ENCODE measurements around the gene MT1B.

The MT1B gene

DNA sequence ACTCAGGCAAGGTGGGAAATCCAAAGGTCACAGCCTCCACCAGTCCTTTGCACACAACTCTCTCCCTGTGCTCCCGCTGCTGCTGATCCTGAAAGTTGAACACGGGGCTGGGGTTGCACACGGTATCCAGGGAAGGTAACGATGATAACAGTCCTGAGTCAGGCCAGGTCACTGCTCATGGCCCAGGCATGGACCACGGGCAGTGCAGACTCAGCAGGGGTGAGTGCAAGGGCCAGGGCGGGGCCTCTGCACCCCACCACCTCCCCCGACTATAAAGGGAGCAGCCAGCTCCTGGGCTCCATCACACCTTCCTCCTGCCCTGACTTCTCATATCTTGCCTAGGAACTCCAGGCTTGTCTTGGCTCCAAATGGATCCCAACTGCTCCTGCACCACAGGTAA lies at the start of gene MT1B:
MT1B (plus strand) TSS at position 301 of the 400 bp plus-strand sequence; CDS start at position 369, 68 bp downstream.
- DNase-seq: no peak

DNA sequence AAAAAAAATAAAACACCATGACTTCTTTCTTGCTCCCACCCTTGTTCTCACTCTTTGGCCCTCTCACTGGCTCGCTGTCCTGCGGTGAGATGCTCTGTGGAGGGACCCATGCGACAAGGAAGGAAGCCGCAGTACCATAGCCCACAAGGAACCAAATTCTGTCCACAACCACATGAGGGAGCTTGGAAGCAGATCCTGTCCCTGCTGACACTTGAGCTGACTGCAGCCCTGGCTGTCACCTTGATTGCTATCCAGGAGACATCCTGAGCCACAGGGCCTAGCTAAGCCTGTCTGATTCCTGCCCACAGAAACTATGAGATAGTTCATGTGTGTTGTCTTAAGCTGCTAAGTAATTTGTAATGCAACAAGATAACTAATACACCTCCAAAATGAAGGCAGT lies 48.1 kb upstream of the MT1B start:
- DNase-seq: no peak

DNA sequence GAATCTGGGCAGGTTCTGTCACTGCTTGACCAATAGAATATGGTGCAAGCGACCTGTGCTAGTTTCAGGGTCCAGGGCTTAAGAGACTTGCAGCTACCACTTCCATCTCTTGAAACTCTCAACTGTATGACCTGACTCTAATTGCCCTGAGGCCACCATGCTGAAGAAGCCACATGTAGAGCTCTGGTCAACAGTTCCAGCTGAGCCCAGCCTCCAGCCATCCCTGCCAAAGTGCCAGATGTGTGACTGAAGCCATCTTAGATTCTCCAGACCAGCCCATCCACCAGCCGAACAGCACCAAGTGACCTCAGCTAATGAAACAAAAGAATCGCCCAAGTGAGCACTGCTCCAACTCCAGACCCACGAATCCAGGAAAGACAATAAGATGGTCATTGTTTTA lies 46.7 kb upstream of the MT1B start:
- no peak for DNase-seq

DNA sequence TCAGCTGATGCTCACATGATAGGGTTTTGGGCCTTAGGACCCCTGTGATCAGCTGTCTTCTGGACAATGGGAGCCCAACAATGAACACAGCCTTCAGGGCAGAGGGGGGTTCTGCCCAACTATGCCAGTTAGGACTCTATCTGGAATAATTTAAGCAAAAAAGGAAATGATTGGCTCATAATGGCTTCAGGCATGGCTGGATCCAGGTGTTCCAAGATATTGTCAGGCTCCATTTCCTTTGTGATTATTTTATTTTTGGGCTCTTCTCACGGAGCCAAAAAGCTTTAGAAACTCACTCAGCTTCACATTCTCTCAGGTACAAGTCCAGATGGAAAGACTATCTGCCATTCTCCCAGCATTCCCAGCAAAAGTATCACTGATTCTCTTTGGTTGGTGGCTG lies 46.2 kb upstream of the MT1B start:
- DNase-seq: no peak

DNA sequence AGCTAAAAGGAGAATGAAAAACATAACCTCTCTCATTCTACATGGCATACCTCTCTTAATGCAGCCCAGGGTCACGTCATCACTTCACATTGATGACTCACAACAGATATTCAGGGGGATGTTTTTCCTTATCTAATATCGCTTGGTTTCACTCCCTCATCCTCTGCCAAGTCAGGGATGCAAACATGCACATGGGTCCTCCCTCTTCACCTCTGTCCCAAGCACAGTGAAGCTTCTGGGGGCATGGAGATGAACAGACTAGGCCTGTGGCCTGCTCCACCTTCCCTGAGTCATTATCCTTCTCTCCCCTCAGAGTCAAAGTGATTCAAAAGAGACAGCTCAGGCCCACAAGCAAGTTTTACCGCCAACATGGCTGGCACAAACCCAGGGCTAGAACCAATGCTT lies 45.6 kb upstream of the MT1B start:
- DNase-seq: no peak

DNA sequence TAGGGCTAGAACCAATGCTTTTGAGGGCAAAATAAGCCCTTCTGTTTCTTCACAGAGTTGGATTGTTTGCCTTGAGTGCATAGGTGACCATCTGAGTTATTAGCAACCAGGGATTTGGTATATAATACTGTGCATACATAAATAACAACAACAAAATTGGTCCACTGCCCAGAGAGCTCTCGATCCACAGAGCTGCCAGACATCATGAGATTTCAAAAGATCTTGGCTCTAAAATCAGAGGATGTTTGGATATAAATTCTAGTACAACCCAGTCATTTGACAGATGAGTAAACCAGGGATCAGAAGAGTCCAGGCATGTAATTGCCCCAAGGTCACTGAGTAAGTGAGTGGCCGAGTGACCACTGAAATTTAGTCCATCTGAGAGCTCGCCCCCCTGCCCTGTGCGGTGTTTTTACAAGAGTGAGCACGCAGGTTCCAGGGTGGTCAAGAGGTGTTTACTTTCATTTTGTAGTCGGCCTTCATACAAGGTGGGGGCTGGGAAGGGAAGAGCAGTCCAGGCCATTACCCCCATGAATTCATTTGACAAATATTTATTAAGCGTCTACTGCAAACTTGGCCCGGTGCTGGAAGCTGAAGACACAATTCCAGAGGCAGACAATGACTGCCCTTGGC lies 45.1 kb upstream of the MT1B start:
- no peak for DNase-seq

DNA sequence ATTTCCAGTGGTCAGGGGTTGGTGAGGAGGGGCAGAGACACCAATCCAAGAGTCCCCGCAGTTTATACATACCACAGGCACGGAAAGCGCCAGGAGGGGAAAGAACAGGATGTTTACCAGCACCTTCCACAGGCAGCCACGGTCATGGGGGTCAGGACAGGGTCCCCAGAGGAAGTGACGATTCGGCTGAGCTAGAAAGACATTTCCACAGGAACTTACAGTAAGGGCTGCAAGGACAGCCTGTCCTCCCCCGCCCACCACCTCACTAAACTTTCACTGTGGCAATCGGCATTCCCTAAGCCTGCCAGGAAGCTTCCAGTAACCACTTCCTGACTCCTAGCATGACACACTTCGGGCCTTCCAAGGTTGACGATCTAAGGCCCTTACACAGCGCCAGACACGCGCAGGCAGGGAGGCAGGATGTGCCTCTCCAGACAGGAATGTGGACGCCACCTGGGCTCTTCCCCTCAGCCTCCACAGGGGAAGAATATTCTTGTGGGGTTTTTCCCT lies 44.5 kb upstream of the MT1B start:
- no peak for DNase-seq

DNA sequence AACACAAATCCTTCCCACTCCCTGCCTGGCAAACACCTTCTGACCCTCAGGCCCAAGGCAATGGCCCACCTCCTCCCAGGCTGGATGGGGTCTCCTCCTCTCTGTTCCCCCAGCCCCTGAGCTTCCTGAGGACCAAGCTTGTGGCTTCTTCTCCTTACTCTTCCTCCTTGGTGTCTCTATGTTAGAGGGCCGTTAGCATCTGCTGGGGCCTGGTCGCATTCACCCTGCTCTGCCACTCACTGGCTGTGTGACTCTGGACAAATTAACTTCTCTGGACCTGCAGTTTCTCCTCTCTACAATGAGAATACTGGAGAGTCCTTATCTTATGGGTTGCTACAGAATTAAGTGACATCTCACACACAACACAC lies 44.0 kb upstream of the MT1B start:
- DNase-seq: no peak

DNA sequence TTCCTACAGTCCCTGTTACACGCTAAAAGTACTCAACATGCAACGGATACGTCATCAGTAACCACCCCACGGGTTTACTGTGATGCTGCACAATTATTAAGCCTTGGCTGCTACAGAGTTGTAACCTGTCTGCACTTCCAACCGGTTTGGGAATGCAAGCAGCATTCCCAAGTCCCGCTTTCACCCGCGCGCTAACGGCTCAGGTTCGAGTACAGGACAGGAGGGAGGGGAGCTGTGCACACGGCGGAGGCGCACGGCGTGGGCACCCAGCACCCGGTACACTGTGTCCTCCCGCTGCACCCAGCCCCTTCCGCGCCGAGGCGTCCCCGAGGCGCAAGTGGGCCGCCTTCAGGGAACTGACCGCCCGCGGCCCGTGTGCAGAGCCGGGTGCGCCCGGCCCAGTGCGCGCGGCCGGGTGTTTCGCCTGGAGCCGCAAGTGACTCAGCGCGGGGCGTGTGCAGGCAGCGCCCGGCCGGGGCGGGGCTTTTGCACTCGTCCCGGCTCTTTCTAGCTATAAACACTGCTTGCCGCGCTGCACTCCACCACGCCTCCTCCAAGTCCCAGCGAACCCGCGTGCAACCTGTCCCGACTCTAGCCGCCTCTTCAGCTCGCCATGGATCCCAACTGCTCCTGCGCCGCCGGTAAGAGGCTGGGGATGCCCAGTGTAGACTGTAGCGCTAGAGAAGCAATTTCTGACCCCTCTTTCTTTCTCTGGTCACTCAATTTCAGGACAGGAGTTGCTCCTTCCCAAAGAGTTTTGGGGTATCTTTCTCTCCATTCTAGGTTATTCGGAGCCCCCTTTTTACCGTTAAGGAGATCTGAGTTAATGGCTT lies 43.4 kb upstream of the MT1B start, which contains the start of gene MT2A:
MT2A (plus strand) TSS at position 542 of the 833 bp plus-strand sequence; CDS start at position 614, 72 bp downstream.
- DNase-seq: peak; percentile 79

DNA sequence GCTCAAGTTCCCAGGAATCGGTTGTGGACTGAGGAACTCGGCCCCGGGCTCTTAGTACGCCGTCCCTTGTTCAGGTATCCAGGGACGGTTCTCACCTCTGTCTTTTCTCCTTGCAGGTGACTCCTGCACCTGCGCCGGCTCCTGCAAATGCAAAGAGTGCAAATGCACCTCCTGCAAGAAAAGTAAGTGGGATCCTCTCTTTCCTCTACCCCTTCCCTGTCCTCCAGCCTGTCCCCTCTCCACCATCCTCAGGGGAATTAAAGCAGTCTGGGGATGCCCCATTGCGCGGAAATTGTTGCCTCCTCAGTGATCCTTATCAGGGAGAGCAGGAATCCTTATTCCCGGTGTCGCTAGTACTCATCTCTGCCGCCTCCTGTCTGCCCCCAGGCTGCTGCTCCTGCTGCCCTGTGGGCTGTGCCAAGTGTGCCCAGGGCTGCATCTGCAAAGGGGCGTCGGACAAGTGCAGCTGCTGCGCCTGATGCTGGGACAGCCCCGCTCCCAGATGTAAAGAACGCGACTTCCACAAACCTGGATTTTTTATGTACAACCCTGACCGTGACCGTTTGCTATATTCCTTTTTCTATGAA lies 42.7 kb upstream of the MT1B start:
- DNase-seq: no peak

DNA sequence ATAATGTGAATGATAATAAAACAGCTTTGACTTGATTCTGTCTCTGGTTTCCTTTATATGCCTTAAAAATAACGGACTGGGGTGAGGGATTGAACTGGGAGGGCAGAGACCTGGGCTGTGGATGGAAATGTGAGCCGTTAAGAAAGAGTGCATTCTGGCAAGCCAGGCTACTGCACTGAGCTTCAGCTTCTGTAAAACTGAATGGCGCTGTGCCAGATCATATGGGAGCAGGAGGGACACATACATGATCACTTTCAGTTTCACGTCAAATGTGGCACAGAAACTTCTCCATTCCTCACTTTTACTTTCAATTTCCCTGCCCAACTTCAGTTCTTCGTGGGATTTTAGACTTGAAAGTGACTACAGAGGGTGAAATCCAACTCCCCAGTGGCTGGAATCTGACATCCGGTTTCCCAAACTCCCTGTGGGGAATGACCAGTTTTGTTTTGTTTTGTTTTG lies 42.2 kb upstream of the MT1B start:
- DNase-seq: peak; percentile 58

DNA sequence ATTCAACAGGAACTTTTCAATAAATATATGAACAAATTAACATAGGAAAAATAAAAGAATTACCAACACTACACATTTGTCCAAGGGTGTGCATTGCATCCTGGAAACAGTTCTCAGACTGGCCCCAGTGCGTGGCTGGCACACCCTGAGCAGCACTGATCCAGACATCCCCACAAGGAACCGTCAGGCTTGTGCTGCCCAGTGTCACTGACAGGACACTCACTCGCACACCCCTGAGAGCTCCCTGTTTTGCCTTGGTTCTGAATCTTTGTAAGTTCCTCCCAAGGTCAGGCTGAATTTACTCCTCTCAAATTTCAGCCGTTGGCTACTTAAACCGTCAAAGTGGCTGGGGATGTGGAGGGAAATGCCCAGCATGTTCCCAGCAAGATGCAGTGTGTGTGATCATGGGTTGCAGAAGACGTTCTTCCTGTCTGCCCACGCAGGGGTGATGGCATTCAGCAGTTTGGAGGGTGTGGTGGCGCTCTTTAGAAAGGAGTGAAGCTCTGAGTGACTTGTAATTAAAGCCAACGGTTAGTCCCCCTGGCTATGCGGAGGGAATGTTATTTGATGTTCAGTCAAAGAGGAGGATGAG lies 41.6 kb upstream of the MT1B start:
- DNase-seq: peak; percentile 61

DNA sequence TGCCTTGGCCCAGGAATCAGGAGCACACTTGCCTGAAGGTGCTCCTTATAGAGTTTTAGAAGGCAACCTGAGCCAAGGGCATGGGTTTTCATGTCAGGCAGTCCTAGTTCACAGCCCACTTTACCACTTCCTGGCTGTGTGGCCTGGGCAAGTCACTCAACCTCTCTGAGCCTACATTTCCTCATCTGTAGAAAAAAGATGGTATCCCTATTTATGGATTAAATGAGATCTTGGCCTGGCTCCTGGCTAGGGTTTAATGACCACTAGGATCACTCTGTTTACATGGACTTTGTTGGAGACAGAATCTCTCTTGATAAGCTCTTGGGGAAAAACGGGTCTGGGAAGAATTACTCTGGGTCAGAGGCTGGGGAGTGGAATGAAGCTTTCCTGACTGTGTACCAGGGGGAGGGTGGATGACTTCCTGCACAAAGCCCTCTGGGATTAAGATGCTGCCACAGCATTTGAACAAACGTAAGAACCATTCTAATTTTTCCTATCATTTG lies 41.0 kb upstream of the MT1B start:
- DNase-seq: no peak

DNA sequence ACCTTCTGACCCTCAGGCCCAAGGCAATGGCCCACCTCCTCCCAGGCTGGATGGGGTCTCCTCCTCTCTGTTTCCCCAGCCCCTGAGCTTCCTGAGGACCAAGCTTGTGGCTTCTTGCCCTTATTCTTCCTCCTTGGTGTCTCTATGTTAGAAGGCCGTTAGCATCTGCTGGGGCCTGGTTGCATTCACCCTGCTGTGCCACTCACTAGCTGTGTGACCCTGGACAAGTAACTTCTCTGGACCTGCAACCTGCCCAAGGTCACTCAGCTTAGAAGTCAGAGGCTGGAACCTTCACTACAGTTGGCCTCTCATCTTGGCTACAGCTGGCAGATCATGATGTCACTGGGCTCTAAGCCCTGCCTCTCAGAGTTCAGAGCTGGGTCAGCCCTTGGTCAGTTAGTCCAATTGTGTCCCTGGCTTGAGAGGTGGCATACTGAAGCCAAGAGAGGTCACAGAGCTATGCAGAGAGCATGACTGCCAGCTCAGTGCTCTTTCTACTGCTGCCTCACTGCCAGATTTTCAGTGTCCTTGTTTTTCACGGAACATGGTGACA lies 40.3 kb upstream of the MT1B start:
- no peak for DNase-seq

DNA sequence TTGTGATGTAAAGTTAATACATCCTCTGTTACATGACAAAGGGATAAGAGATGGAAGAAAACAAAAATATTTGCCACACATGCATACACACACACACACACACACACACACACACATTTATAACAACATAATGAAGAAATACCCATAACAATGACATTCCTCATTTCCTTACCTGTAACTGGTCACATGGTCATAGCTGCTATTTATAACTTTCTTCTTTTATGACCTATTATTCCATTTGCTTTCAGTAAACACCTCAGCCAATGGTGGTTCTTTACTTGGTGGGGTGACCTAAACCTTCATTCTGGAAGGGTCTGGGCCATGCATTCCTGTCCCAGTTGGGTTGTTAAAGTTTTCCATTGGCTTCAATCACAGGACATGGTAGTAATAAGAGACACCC lies 38.0 kb upstream of the MT1B start:
- DNase-seq: no peak

DNA sequence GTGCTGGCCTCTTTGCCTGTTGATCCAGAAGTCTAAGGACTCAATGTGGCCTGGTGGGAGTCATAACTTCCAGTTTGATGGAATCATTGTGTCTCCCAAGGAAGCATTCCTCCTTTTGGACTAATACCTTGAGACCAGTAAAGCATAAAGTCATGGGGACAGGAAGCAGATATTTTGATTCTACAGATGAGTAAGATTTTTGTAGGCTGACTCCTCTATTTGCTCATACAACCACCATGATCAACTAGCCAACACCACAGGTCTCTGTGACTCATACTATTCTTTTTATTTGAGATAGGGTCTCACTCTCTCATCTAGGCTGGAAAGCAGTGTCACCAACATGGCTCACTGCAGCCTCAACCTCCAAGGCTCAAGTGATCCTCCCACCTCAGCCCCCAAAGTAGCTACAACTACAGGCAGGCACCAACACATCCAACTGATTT lies 37.1 kb upstream of the MT1B start:
- no peak for DNase-seq

DNA sequence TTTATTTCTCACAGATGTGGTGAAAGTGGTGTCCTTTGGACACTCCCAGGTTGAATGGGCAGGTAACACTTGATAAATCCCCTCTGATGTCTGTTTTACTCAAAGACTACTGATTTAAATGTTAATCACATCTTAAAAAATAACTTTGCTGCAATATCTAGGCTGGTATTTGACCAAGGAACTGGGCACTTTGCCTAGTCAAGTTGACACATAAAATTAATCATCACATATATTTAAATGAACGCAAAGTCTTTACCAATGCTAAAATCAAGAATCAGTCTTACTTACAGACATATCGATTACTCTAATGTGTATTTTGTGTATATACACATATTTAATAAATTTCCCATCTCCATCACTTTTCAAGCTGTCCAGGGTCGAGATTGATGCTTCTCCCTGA lies 36.3 kb upstream of the MT1B start:
- DNase-seq: no peak

DNA sequence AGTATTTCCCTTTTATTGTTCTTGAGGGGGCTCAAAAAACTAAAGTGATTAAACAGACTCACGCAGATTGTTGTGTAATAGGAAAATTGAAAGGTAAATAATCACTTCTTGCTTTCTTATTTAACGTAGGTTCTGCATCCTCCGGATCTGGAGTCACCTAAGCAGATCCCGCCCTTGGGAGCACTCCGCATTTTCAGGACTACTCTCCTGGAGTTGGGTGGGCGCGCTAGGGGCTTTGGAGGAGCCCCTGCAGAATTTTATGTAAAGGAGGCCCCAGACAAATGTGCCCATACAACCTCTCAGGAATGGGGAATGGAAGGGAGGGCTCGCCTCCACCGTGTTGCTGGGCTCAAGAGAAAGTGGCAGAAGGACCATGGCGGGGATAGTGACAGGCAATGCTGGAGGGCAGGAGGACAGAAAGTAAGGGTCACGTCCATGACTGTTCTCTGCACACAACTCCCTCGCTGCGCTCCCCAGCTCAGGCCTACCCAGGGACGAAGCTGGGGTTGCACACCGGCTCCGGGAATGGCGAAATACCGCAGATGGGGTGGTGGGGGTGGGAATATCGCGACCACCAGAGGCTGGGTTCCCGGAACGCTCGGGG lies 35.0 kb upstream of the MT1B start:
- no peak for DNase-seq

DNA sequence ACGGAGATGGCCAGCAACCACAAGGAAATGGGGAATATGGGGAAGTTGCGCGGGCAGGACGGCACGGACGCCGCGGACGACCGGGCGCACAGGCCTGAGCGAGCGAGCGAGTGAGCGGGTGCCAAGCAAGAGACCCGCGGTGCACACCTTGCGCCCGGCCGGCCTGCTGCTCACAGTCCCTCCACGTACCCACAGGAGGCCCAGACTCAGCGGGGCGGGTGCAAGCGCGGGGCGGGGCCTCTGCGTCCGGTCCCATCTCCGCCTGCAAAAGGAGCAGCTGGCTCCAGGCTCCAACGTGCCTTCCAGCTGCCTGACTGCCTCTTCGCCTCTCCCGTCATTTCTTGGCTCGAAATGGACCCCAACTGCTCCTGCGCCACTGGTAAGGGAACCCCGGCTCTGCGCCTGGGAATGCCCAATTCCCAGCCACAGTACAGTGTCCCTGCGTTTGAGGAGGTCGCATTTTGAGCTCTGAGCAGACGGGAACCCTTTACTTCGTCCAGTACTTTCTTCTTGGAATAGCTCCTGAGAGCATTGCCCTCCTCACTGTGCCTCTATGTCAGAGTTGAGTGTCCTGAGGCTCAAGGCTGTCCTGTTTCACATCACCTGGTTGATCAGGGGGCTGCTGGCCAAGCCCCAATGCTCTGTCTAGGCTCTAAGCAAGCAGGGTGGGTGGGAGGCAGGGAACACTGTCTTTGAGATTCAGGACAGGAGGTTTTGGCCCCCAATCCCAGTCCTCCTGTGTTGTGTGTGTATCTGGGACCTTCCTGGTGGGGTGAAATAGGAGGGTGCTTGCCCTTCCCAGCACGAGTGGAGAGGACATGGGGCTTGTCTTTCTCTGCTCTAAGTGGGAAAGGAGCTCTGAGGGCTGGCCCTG lies 34.2 kb upstream of the MT1B start:
- no peak for DNase-seq

DNA sequence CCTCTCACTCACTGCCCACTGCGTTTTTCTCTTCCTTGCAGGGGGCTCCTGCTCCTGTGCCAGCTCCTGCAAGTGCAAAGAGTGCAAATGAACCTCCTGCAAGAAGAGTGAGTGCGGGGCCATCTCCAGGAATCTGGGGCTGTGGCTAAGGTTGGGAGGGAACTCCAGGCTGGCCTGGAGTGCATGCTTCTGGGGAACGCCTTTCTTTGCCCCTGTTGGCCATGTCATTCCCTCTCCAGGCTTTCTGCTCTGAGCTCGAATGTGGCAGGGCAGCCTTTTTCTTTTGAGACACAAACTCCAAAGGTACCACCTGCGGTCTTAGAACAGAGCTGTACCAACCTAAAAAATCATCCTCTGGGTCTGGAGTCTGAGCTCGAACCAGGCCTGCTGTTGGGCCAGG lies 33.5 kb upstream of the MT1B start:
- no peak for DNase-seq

DNA sequence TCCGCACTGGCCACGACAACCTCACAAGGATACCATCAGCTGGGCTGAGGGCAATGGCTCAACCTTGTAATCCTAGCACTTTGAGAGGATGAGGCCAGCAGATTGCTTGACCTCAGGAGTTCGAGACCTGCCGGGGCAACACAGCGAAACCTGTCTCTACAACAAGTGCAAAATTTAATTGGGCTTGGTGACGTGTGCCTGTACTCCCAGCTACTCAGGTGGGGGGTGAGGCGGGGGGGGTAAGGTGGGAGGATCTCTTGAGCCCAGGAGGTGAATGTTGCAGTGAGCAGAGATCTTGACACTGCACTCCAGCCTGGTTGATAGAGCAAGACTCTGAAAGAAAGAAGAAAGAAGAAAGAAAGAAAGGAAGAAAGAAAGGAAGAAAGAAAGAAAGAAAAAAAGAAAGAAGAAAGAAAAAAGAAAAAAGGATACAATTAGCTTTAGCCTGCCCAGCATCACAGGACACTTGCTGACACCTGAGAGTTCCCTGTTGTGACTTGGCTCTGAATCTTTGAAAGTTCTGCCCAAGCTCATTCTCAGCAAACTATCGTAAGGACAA lies 31.3 kb upstream of the MT1B start:
- no peak for DNase-seq

All from activated CD4-positive, alpha-beta T cell treated with anti-CD3 and anti-CD28 coated beads for 1 hour (primary cell).